GM18907 (cell line): ENCODE measurements around the gene GIPC1.
"Not testable (repeated sequence)": the region's sequence is repeated elsewhere in the genome, so short reads cannot be mapped to it uniquely, and the experiment has no call there.

Experiments
- ATAC-seq: cut with Tn5 transposase; IDR thresholded peaks from one replicate; pipeline ENCODE4 v1.9.1; 2021; ENCODE audit warnings: mild to moderate bottlenecking, moderate library complexity; ENCODE audit not compliant: unreplicated experiment

Gene GIPC1

GRCh38 chr19:14496029-14496833 lies at the start of gene GIPC1:
Gene GIPC1 (minus strand): TSS chr19:14496127. CDS start chr19:14482976, 13,151 bp downstream.
- peak; percentile 72 for ATAC-seq

- ATAC-seq: no peak
These were observed 49.8 kb upstream of the GIPC1 start for GRCh38 chr19:14545716-14546082.

- no peak for ATAC-seq
These were observed 49.2 kb upstream of the GIPC1 start for GRCh38 chr19:14544977-14545715.

GRCh38 chr19:14544047-14544446 lies 48.1 kb upstream of the GIPC1 start:
- ATAC-seq: no peak

GRCh38 chr19:14542711-14543328 lies 46.9 kb upstream of the GIPC1 start:
- ATAC-seq: no peak

- not testable (repeated sequence) for ATAC-seq
These were observed 46.1 kb upstream of the GIPC1 start for GRCh38 chr19:14541979-14542378.

GRCh38 chr19:14540741-14541525 lies 45.0 kb upstream of the GIPC1 start:
- ATAC-seq: no peak

- no peak for ATAC-seq
These were observed 41.2 kb upstream of the GIPC1 start for GRCh38 chr19:14536926-14537692.

GRCh38 chr19:14533450-14533849 lies 37.5 kb upstream of the GIPC1 start:
- ATAC-seq: no peak

- no peak for ATAC-seq
These were observed 34.6 kb upstream of the GIPC1 start for GRCh38 chr19:14530506-14530905.

GRCh38 chr19:14530005-14530348 lies 34.0 kb upstream of the GIPC1 start:
- ATAC-seq: peak; percentile 4

GRCh38 chr19:14529254-14530004 lies 33.5 kb upstream of the GIPC1 start, which contains the start of gene TECR:
Gene TECR (plus strand): TSS chr19:14529594. CDS start chr19:14529697, 103 bp downstream.
- peak; percentile 93 for ATAC-seq

GRCh38 chr19:14528419-14529253 lies 32.7 kb upstream of the GIPC1 start:
- no peak for ATAC-seq

- ATAC-seq: no peak
These were observed 30.5 kb upstream of the GIPC1 start for GRCh38 chr19:14526423-14526822.

GRCh38 chr19:14525729-14526128 lies 29.8 kb upstream of the GIPC1 start:
- ATAC-seq: no peak

- ATAC-seq: no peak
These were observed 24.6 kb upstream of the GIPC1 start for GRCh38 chr19:14520543-14520942.

GRCh38 chr19:14519860-14520407 lies 24.0 kb upstream of the GIPC1 start:
- ATAC-seq: no peak

GRCh38 chr19:14519245-14519859 lies 23.4 kb upstream of the GIPC1 start:
- ATAC-seq: no peak
